PC-3 (cell line): Measurements from ENCODE around the gene FBN2. TPM values are rescaled to one million over a fixed set of nuclear protein-coding genes. Genes with fewer than 3 reads are reported as not detected.

ENCODE experiments used
- ATAC-seq: fragments of 200-7000 bp; cut with Tn5 transposase; 2 replicates; pipeline ENCODE4 v1.9.1; 2020; ENCODE audit warnings: mild to moderate bottlenecking, moderate library complexity
- BruUV-seq: library from RNA; stranded (reverse); fragments of 400-500 nt; replicated peaks from 2 replicates; lab custom pipeline; 2021; lab: Mats Ljungman, UMichigan
- CTCF ChIA-PET: fragments of 300-600 bp; sonication (Branson Sonifier 250); formaldehyde crosslinking; loops from one replicate; lab custom pipeline; 2022; ENCODE audit warnings: antibody characterized with exemption; lab: Charles Lee
- POLR2A ChIA-PET: fragments of 300-600 bp; sonication (Branson Sonifier 250); formaldehyde crosslinking; loops from one replicate; lab custom pipeline; 2022; ENCODE audit warnings: antibody characterized with exemption; ENCODE audit not compliant: unreplicated experiment; lab: Charles Lee
- DNase-seq: peaks from one replicate; pipeline ENCODE4 v3.0.0-alpha.2; 2015
- H2AFZ ChIP-seq: fragments of 300-600 bp; sonication (generic); 2 replicates; pipeline ENCODE4 v1.6.0; 2016; ENCODE audit warnings: antibody characterized with exemption, low read length
- H3F3A ChIP-seq: fragments of 300-600 bp; sonication (generic); one replicate; pipeline ENCODE4 v1.6.0; 2017; ENCODE audit warnings: antibody characterized with exemption, low read length, control low read depth, mild to moderate bottlenecking; ENCODE audit not compliant: unreplicated experiment
- H3K27ac ChIP-seq: fragments of 300-600 bp; sonication (generic); 2 replicates; pipeline ENCODE4 v1.5.1; 2016; ENCODE audit warnings: mild to moderate bottlenecking, low read length
- H3K27me3 ChIP-seq: fragments of 300-600 bp; sonication (generic); 2 replicates; pipeline ENCODE4 v1.6.1; 2016; ENCODE audit warnings: low read length, mixed read lengths
- H3K36me3 ChIP-seq: fragments of 300-600 bp; sonication (generic); 2 replicates; pipeline ENCODE4 v1.6.1; 2016; ENCODE audit warnings: low read depth, mixed run types, low read length, mixed read lengths
- H3K4me1 ChIP-seq: fragments of 300-600 bp; sonication (generic); 2 replicates; pipeline ENCODE4 v1.5.1; 2016; ENCODE audit warnings: low read length; ENCODE audit not compliant: insufficient read depth
- H3K4me2 ChIP-seq: fragments of 300-600 bp; sonication (generic); 2 replicates; pipeline ENCODE4 v1.6.0; 2016; ENCODE audit warnings: low read length
- H3K4me3 ChIP-seq: fragments of 300-600 bp; sonication (generic); 2 replicates; pipeline ENCODE4 v1.5.1; 2016; ENCODE audit warnings: mild to moderate bottlenecking, low read length, mixed read lengths
- H3K79me2 ChIP-seq: fragments of 300-600 bp; sonication (generic); 2 replicates; pipeline ENCODE4 v1.6.1; 2017; ENCODE audit warnings: low read length, mixed read lengths
- H3K9ac ChIP-seq: fragments of 300-600 bp; sonication (generic); 2 replicates; pipeline ENCODE4 v1.6.0; 2016; ENCODE audit warnings: mild to moderate bottlenecking, low read length
- H3K9me2 ChIP-seq: fragments of 300-600 bp; sonication (generic); replicated peaks from 2 replicates; pipeline ENCODE4 v1.6.1; 2016; ENCODE audit warnings: mixed run types, low read length, mixed read lengths
- H3K9me3 ChIP-seq: fragments of 300-600 bp; sonication (generic); 2 replicates; pipeline ENCODE4 v1.6.1; 2016; ENCODE audit warnings: low read length, mixed read lengths
- H4K20me1 ChIP-seq: fragments of 300-600 bp; sonication (generic); 2 replicates; pipeline ENCODE4 v1.6.1; 2016; ENCODE audit warnings: low read length, mixed read lengths
- EZH2 ChIP-seq: fragments of 300-600 bp; sonication (generic); IDR thresholded peaks from one replicate; pipeline ENCODE4 v1.6.1; 2017; ENCODE audit warnings: antibody characterized with exemption, mild to moderate bottlenecking, low read length; ENCODE audit not compliant: unreplicated experiment
- EZH2phosphoT487 ChIP-seq: fragments of 300-600 bp; sonication (generic); IDR thresholded peaks from 2 replicates; pipeline ENCODE4 v1.6.1; 2018; ENCODE audit warnings: mild to moderate bottlenecking, antibody characterized with exemption, low read length, borderline replicate concordance
- intact Hi-C: fragments of 100-400 bp; cut with micrococcal nuclease; formaldehyde crosslinking; loops from 2 replicates; pipeline ENCODE4 v1.9.0; 2023
- total RNA-seq: library from RNA; depleted of rRNA; stranded (reverse); fragments of >200 nt; gene quantifications from 2 replicates; pipeline ENCODE4 v1.2.3, GENCODE V29; 2014
- TF ChIP-seq, protein P1 (sequence below): fragments of 300-600 bp; sonication (generic); conservative IDR thresholded peaks from 2 replicates; pipeline ENCODE4 v1.5.1; 2017; ENCODE audit warnings: antibody characterized with exemption, low read depth, mild to moderate bottlenecking, low read length

Gene FBN2
- total RNA-seq, 1 experiment from 2014 or later = 45.2 TPM

DNA sequence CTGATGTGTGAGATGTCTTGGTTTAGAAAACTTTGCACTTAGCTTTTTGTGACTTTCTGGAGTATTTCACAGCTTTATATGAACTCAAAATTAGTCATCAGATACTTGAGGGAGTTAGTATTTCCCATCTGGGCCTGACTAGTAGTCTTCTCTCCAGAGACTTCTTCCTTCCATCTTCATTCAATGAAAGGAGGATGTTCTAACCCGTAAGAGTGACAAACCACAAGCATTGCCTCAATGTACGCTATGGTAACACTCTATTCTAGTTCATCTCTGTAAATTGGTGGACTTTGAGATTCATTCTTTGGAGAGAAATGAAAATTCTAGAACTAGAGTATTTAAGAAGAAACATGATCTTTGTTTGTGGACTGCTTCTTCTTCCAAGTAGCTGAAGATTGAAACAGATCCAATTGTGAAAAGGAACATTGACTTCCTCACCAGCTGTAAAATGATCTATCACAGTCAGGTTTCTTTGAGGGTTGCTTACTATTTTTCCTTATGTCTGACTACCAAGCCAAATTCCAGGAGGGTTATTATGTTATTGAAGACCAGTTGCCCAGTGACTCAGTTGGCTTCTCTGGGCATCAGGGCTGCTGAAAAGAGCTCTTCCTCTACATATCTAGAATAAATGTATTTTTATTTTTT lies 296.9 kb downstream of the FBN2 start:
- no peaks in the 10 kb centered on the region for H3K27me3 ChIP-seq
- CTCF ChIA-PET = no interaction called here
- DNase-seq (no peak), ATAC-seq (0 out of 2 replicates have a peak, but pooled peaks have one; percentile 31)
- no peaks in the 10 kb centered on the region for H3K4me1 ChIP-seq
- POLR2A ChIA-PET = no interaction called here
- BruUV-seq = no TSS peak
- no peaks in the 10 kb centered on the region for H3F3A ChIP-seq
- intact Hi-C loops = no loop called here
- no peak overlapping the region for H3K4me2 ChIP-seq
- no peaks in the 10 kb centered on the region for H3K36me3 ChIP-seq
- no peaks in the 10 kb centered on the region for H4K20me1 ChIP-seq
- TF ChIP-seq EZH2phosphoT487 = no peak
- TF ChIP-seq EZH2 = no peak
- TF ChIP-seq, protein P1, sequence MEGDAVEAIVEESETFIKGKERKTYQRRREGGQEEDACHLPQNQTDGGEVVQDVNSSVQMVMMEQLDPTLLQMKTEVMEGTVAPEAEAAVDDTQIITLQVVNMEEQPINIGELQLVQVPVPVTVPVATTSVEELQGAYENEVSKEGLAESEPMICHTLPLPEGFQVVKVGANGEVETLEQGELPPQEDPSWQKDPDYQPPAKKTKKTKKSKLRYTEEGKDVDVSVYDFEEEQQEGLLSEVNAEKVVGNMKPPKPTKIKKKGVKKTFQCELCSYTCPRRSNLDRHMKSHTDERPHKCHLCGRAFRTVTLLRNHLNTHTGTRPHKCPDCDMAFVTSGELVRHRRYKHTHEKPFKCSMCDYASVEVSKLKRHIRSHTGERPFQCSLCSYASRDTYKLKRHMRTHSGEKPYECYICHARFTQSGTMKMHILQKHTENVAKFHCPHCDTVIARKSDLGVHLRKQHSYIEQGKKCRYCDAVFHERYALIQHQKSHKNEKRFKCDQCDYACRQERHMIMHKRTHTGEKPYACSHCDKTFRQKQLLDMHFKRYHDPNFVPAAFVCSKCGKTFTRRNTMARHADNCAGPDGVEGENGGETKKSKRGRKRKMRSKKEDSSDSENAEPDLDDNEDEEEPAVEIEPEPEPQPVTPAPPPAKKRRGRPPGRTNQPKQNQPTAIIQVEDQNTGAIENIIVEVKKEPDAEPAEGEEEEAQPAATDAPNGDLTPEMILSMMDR = no peak
- no peaks in the 10 kb centered on the region for H3K79me2 ChIP-seq
- no peaks in the 10 kb centered on the region for H3K9me2 ChIP-seq
- no peaks in the 10 kb centered on the region for H3K9me3 ChIP-seq
- no peak overlapping the region for H3K4me3 ChIP-seq
- H3K27ac ChIP-seq = no peak overlapping the region
- H2AFZ ChIP-seq = no peak overlapping the region
- no peak overlapping the region for H3K9ac ChIP-seq

DNA sequence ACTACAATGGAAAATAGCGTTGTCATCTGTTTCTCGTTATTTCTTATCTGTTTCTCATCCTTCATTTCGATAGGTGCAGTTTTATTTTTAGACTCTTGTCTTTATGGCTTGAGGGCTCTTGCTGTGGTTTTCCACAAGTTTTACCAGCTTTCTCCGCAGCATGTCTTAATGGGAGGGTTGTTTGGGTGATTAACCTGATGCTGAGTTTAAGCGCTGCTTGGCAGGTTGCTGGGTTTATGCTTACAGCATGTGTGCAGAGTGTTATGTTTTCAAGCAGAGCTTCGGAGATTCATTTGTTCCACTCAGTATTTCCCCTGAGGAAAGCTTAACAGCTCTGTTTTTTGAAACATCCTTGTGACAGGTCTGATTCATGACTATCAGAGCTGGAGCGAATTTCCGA lies 300.5 kb downstream of the FBN2 start:
- no peaks in the 10 kb centered on the region for H4K20me1 ChIP-seq
- H3K4me3 ChIP-seq = no peak overlapping the region
- H3K4me1 ChIP-seq = no peaks in the 10 kb centered on the region
- H2AFZ ChIP-seq = no peak overlapping the region
- H3F3A ChIP-seq = no peaks in the 10 kb centered on the region
- no peak overlapping the region for H3K9ac ChIP-seq
- intact Hi-C loops = no loop called here
- H3K4me2 ChIP-seq = no peak overlapping the region
- BruUV-seq = no TSS peak
- ChIA-PET CTCF (no interaction called here), POLR2A (interaction anchor here (0.6 kb wide), 1 partner anchor 26 kb away, joined by 3 read pairs; no protein-coding TSS in a partner anchor)
- TF ChIP-seq, protein P1 = no peak
- TF ChIP-seq EZH2 (no peak), EZH2phosphoT487 (no peak)
- DNase-seq = no peak
- H3K27me3 ChIP-seq = no peaks in the 10 kb centered on the region
- no peaks in the 10 kb centered on the region for H3K9me2 ChIP-seq
- H3K79me2 ChIP-seq = no peaks in the 10 kb centered on the region
- no peak for ATAC-seq
- H3K9me3 ChIP-seq = no peaks in the 10 kb centered on the region
- H3K36me3 ChIP-seq = no peaks in the 10 kb centered on the region
- no peak overlapping the region for H3K27ac ChIP-seq

DNA sequence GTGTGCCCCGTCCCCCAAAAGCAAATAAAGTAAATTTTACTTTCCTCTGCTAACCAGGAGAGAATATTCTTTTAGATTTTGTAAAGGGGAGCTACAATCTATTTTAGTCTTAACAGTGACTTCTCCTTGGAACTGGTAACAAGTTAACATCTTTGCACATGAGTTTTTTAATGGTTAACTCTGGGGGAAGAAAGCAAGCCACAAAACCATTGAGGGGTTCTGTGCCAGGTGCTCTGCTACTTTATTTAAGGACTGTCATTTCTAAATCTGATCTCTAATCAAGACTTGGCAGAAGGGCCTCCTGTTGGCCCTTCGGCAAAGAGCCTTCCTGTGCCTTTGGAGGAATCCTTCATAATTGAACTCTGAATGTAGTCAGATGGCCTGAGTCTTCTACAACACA lies 301.0 kb downstream of the FBN2 start:
- no peak overlapping the region for H3K27ac ChIP-seq
- TF ChIP-seq EZH2 (no peak), EZH2phosphoT487 (no peak)
- TF ChIP-seq, protein P1 = no peak
- intact Hi-C loops = no loop called here
- no peaks in the 10 kb centered on the region for H3K36me3 ChIP-seq
- no TSS peak for BruUV-seq
- no peak overlapping the region for H3K4me2 ChIP-seq
- H4K20me1 ChIP-seq = no peaks in the 10 kb centered on the region
- H3K9ac ChIP-seq = no peak overlapping the region
- ChIA-PET CTCF (no interaction called here), POLR2A (no interaction called here)
- no peaks in the 10 kb centered on the region for H3K79me2 ChIP-seq
- DNase-seq (no peak), ATAC-seq (no peak)
- H3K4me1 ChIP-seq = no peaks in the 10 kb centered on the region
- H3K4me3 ChIP-seq = no peak overlapping the region
- no peaks in the 10 kb centered on the region for H3F3A ChIP-seq
- no peaks in the 10 kb centered on the region for H3K9me2 ChIP-seq
- H2AFZ ChIP-seq = no peak overlapping the region
- H3K9me3 ChIP-seq = no peaks in the 10 kb centered on the region
- H3K27me3 ChIP-seq = no peaks in the 10 kb centered on the region
